ENCODE data around the gene CLIC6. TPM values are rescaled to one million over a fixed set of nuclear protein-coding genes. Genes with fewer than 3 reads are reported as not detected.
A peak's percentile ranks its signal among the peaks of the same experiment; 100 is the strongest.

CLIC6 gene
- polyA plus RNA-seq, 3 donors: not detected

- H3K27me3 Mint-ChIP-seq (ENCODE audit: low read depth in 3 of 3): peaks cover 71 to 91% (median 82%) of the 10 kb centered on the region in 3 donors
- no peaks in the 10 kb centered on the region for H3K36me3 Mint-ChIP-seq
- H2AFZ ChIP-seq (ENCODE audit: insufficient read depth, low read depth, low read length, poor library complexity, severe bottlenecking): no peak overlapping the region
- H3K4me2 ChIP-seq (replicated peaks; ENCODE audit: extremely low read depth, low read length, poor library complexity, severe bottlenecking): no peak overlapping the region
- H3K9me3 ChIP-seq (replicated peaks in 1 of 2; ENCODE audit: control insufficient read depth in 1 of 2, insufficient read depth in 1 of 2, low read length in 2 of 2): peaks cover 0 to 31% of the 10 kb centered on the region in 2 donors
- H3K9me3 Mint-ChIP-seq: peaks cover 0 to 19% (median 6%) of the 10 kb centered on the region in 7 donors
- no peak for DNase-seq
- no peaks in the 10 kb centered on the region for H3K79me2 ChIP-seq (ENCODE audit: insufficient read depth, low read length)
- H3K9ac ChIP-seq (ENCODE audit: insufficient read depth, low read length, poor library complexity, severe bottlenecking): no peak overlapping the region
- peak overlapping the region in 1 of 2 donors; percentile 78 for H3K4me3 Mint-ChIP-seq
- H3K4me3 ChIP-seq (replicated peaks in 1 of 3; ENCODE audit: low read depth in 2 of 3, low read length in 3 of 3): no peak overlapping the region
- H3K27me3 ChIP-seq (ENCODE audit: control insufficient read depth in 2 of 2, insufficient read depth in 2 of 2, low read length in 2 of 2): peaks cover 64 to 81% of the 10 kb centered on the region in 2 donors
- no peaks in the 10 kb centered on the region for H4K20me1 ChIP-seq (ENCODE audit: insufficient read depth, low read length)
- no peak overlapping the region for H3K27ac Mint-ChIP-seq
- intact Hi-C loops (cut with micrococcal nuclease): no loop called here
- WGBS (ENCODE audit: insufficient coverage): 100% methylated on average over 1 of the region's 1 CpG
- peaks cover 4 to 13% of the 10 kb centered on the region in 2 donors for H3K4me1 ChIP-seq (ENCODE audit: control insufficient read depth in 1 of 2, insufficient read depth in 2 of 2, low read length in 2 of 2)
- TF ChIP-seq CTCF (IDR thresholded peaks at IDR 0.05): no peak
- H3K27ac ChIP-seq (ENCODE audit: low read depth in 1 of 2, low read length in 2 of 2): no peak overlapping the region
- peaks cover 9% of the 10 kb centered on the region for H3K4me1 Mint-ChIP-seq
- H3K36me3 ChIP-seq (replicated peaks in 1 of 2; ENCODE audit: control insufficient read depth in 1 of 2, insufficient read depth in 2 of 2, low read length in 2 of 2): no peaks in the 10 kb centered on the region
These were observed 2.7 kb downstream of the CLIC6 start for GRCh38 chr21:34671462-34671861.

GRCh38 chr21:34671891-34672290 is 3.1 kb downstream of the CLIC6 start:
- DNase-seq: no peak
- Mint-ChIP-seq H3K9me3 (peaks cover 0 to 19% (median 6%) of the 10 kb centered on the region in 7 donors), H3K27me3 (ENCODE audit: low read depth in 3 of 3) (peaks cover 68 to 90% (median 82%) of the 10 kb centered on the region in 3 donors), H3K4me3 (peak overlapping the region in 1 of 2 donors; percentile 43), H3K27ac (no peak overlapping the region), H3K36me3 (no peaks in the 10 kb centered on the region), H3K4me1 (peaks cover 9% of the 10 kb centered on the region)
- peaks cover 4 to 13% of the 10 kb centered on the region in 2 donors for H3K4me1 ChIP-seq (ENCODE audit: control insufficient read depth in 1 of 2, insufficient read depth in 2 of 2, low read length in 2 of 2)
- no peak overlapping the region for H2AFZ ChIP-seq (ENCODE audit: insufficient read depth, low read depth, low read length, poor library complexity, severe bottlenecking)
- H3K36me3 ChIP-seq (replicated peaks in 1 of 2; ENCODE audit: control insufficient read depth in 1 of 2, insufficient read depth in 2 of 2, low read length in 2 of 2): no peaks in the 10 kb centered on the region
- no peaks in the 10 kb centered on the region for H4K20me1 ChIP-seq (ENCODE audit: insufficient read depth, low read length)
- H3K9ac ChIP-seq (ENCODE audit: insufficient read depth, low read length, poor library complexity, severe bottlenecking): no peak overlapping the region
- TF ChIP-seq CTCF (IDR thresholded peaks at IDR 0.05): no peak
- peaks cover 61 to 79% of the 10 kb centered on the region in 2 donors for H3K27me3 ChIP-seq (ENCODE audit: control insufficient read depth in 2 of 2, insufficient read depth in 2 of 2, low read length in 2 of 2)
- no peaks in the 10 kb centered on the region for H3K79me2 ChIP-seq (ENCODE audit: insufficient read depth, low read length)
- WGBS (ENCODE audit: insufficient coverage): no CpG with 5 or more reads among the region's 4 CpGs
- no peak overlapping the region for H3K27ac ChIP-seq (ENCODE audit: low read depth in 1 of 2, low read length in 2 of 2)
- intact Hi-C loops (cut with micrococcal nuclease): no loop called here
- H3K4me3 ChIP-seq (replicated peaks in 1 of 3; ENCODE audit: low read depth in 2 of 3, low read length in 3 of 3): no peak overlapping the region
- H3K4me2 ChIP-seq (replicated peaks; ENCODE audit: extremely low read depth, low read length, poor library complexity, severe bottlenecking): no peak overlapping the region
- peaks cover 0 to 31% of the 10 kb centered on the region in 2 donors for H3K9me3 ChIP-seq (replicated peaks in 1 of 2; ENCODE audit: control insufficient read depth in 1 of 2, insufficient read depth in 1 of 2, low read length in 2 of 2)
